IPS DF 4.7 (cell line): ENCODE measurements around the gene MYOM3.

Source experiments
- DNase-seq: peaks from one replicate; pipeline ENCODE4 v3.0.0-alpha.2; 2013; ENCODE audit warnings: low spot score; ENCODE audit errors: extremely low read depth

MYOM3 gene

GRCh38 chr1:24138476-24139221 is 26.7 kb upstream of the MYOM3 start:
- DNase-seq, result no peak

GRCh38 chr1:24136956-24137539 is 25.1 kb upstream of the MYOM3 start:
- DNase-seq, result no peak

- no peak for DNase-seq
Measured at GRCh38 chr1:24134376-24134775, 22.4 kb upstream of the MYOM3 start.

DNA sequence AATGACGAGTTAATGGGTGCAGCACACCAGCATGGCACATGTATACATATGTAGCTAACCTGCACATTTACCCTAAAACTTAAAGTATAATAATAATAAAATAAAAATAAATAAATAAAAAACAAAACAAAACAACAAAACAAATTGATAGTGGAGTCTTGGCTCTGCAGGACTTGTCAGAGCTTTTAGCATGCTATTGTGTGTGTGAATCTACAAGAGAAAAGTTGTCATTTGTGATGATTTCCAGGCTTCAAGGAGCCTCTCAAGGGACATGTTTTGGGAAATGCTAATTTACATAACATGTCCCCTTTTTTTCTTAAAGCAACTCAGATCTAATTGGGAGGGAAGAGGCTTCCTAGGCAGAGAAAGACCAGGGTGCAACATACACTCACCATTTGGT is 21.9 kb upstream of the MYOM3 start:
- no peak for DNase-seq

DNA sequence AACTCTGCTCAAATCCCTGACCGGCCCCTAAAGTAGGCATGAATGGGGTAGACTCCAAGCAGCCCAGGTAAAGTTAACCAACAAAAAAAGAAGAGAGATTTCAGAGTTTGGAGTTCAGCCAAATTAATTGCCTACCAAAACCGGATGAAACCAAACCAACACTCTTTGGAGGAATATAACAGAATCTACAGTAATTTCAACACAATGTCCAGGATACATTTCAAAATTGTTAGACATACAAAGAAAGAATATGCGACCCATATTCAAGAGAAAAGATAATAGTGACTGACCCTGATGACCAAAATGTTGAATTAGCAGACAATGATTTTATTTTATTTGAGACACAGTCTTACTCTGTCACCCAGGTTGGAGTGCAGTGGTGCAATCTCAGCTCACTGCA is 18.4 kb upstream of the MYOM3 start:
- no peak for DNase-seq

- DNase-seq, result no peak
Measured at GRCh38 chr1:24127801-24128363, 15.9 kb upstream of the MYOM3 start.

DNA sequence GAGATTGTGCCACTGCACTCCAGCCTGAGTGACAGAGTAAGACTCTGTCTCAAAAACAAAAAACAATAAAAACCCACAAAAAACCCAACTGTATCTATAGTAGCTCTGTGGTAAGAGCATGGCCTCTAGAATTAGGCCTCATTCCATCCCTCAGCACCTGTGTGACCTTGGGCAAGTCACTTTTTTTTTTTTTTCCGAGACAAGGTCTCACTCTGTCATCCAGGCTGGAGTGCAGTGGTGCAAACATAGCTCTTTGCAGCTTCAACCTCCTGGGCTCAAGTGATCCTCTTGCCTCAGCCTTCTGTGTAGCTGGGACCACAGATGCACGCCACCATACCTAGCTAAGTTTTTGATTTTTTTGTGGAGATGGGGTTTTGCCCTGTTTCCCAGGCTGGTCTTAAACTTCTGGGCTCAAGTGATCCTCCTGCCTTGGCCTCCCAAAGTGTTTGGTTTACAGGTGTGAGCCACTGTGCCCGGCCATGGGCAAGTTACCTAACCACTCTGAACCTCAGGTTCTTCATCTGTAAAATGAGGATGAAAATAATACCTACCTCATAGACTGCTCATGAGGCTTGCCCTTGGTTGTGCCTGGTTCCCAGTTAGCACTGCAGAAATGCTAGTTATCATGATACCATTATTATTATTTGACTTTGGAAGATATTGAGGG is 15.3 kb upstream of the MYOM3 start:
- DNase-seq, result no peak

- no peak for DNase-seq
Measured at GRCh38 chr1:24126672-24127023, 14.7 kb upstream of the MYOM3 start.

- DNase-seq, result no peak
Measured at GRCh38 chr1:24126018-24126671, 14.2 kb upstream of the MYOM3 start.

- no peak for DNase-seq
Measured at GRCh38 chr1:24125456-24125855, 13.5 kb upstream of the MYOM3 start.

DNA sequence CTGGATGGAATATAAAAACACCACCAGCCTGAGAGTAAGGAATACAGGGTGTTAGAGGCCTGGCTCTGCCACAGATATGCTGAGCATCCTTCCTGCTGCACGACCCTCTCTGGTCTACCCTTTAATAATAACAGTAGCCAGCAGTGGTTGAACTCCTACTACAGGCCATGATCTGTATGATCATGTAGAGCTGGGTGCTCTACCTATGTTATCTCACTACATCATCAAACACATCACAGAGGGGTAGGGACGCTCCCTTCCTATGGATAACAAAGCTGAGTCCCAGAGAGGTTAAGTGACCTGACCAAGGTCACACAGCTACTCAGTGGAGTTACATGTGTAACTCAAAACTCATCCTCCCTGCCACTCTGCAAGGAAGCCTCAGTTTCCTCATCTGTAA is 13.0 kb upstream of the MYOM3 start:
- no peak for DNase-seq

DNA sequence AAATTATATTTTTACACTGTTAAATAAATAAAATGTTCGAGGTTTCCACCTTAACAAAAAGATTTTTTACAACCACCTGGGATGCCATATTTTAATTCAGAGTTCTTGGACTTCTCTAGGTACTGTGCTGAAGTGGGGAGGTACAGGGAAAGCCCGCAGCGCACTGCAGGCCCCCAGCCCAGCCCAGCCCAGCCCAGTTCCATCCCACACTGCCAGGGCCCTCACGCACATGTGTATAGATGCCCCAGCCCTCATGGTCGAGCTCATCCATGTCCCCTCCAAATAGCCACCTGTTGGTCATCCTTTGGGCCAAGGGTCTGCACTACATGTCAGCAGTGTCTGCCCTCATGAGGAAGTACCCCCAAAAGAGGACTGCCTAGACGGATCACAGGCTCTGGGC is 11.7 kb upstream of the MYOM3 start:
- DNase-seq, result no peak

- DNase-seq, result no peak
Measured at GRCh38 chr1:24122776-24123175, 10.8 kb upstream of the MYOM3 start.

DNA sequence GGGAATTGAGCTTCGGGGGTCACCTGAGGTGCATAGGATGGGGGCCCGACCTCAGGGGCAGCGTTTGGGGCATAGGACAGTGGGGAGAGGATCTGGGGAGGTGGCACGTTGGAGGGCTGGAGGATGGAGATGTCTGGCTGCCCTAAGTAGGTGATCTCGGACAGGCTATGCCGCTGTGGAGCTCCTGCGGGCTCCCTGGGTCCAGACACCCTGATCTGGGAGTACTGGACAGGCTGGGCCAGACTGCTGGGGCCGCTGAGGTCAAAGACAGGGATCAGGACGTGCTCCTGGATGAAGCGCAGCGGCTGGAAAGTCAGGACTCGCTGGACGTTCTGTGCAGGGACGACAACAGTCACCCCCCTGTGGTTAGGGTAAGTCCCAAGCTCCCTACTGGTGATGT is 9.5 kb upstream of the MYOM3 start:
- no peak for DNase-seq

DNA sequence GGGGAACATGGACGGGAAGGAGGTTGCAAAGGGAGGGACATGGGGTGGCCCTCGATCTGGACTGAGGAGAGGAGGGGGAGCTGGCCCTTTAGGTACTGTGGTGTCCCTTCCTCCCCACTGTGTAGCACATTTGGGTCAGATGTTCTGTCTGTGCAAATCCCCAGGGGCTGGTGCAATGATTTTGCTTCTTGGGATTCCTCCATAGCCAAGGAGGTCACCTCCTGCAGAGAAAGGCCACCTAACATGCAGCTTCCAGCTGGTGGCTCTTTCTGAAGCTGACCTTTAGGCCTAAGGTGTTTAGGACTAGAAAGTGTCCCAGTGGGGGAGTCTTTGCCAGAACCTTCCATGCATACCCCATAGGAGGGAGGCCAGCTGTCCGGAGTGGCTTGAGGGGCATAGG is 9.0 kb upstream of the MYOM3 start:
- no peak for DNase-seq

GRCh38 chr1:24119859-24120756 is 8.2 kb upstream of the MYOM3 start:
- no peak for DNase-seq

GRCh38 chr1:24119489-24119858 is 7.5 kb upstream of the MYOM3 start:
- no peak for DNase-seq

DNA sequence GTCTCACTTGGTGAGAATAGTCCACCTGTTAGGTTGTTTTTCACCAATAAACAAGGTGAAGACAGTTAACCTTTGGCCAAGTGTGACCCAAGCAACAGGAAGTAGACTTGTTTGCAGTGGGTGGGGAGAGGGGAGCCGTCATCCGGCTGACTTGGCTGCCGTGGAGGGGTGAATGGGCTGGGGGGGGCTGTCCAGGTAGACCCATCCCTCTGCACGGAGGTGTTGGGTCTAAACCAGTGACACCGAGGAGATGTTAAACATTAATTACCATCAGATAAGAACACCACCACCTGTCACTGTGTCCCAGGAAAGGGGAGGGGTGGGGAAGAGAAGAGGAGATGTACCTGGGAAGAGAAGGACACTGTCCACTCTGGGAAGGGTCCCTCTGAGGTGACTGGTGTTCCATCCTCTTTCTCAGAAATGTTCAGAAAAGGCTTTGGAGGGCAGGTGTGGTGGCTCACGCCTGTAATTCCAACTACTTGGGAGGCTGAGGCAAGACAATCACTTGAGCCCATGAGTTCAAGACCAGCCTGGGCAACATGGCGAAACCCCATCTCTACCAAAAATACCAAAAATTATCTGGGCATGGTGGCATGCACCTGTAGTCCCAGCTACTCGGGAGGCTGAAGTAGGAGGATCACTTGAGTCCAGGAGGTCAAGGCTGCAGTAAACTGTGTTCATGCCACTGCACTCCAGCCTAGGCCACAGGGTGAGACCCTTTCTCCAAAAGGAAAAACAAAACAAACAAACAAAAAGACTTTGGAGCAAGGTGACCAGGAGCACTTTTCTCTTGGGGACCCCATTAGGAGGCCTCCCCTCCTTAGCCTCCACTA is 6.7 kb upstream of the MYOM3 start:
- DNase-seq, result no peak

- no peak for DNase-seq
Measured at GRCh38 chr1:24117722-24118409, 5.9 kb upstream of the MYOM3 start.

GRCh38 chr1:24117132-24117531 is 5.2 kb upstream of the MYOM3 start:
- no peak for DNase-seq
